Endometrium (tissue), 2 donors: Measurements from ENCODE around the gene CASS4.

Experiments
- FAIRE-seq: peaks from 2 replicates; lab custom pipeline; 2012; peaks lifted over from hg19 to GRCh38; lab: Jason Lieb, UNC
- donor health status: control.
- donor health status: control.

The CASS4 gene

GRCh38 chr20:56423211-56423610, 11.2 kb downstream of the CASS4 start:
- no peak for FAIRE-seq

- no peak for FAIRE-seq
These were observed 11.8 kb downstream of the CASS4 start for GRCh38 chr20:56423886-56424285.

- FAIRE-seq: no peak
These were observed 12.9 kb downstream of the CASS4 start for GRCh38 chr20:56424931-56425330.

- FAIRE-seq: no peak
These were observed 14.0 kb downstream of the CASS4 start for GRCh38 chr20:56426026-56426425.

GRCh38 chr20:56426926-56427325, 14.9 kb downstream of the CASS4 start:
- FAIRE-seq: no peak

GRCh38 chr20:56427797-56428196, 15.7 kb downstream of the CASS4 start:
- no peak for FAIRE-seq

GRCh38 chr20:56428410-56428809, 16.4 kb downstream of the CASS4 start:
- no peak for FAIRE-seq

- no peak for FAIRE-seq
These were observed 16.8 kb downstream of the CASS4 start for GRCh38 chr20:56428881-56429280.

GRCh38 chr20:56429502-56429901, 17.4 kb downstream of the CASS4 start:
- FAIRE-seq: no peak

- no peak for FAIRE-seq
These were observed 17.9 kb downstream of the CASS4 start for GRCh38 chr20:56429941-56430340.

GRCh38 chr20:56430461-56430860, 18.4 kb downstream of the CASS4 start:
- no peak for FAIRE-seq

- no peak for FAIRE-seq
These were observed 18.9 kb downstream of the CASS4 start for GRCh38 chr20:56430957-56431356.

GRCh38 chr20:56431471-56431870, 19.4 kb downstream of the CASS4 start:
- no peak for FAIRE-seq

- FAIRE-seq: no peak
These were observed 21.3 kb downstream of the CASS4 start for GRCh38 chr20:56433221-56433879.

- no peak for FAIRE-seq
These were observed 21.8 kb downstream of the CASS4 start for GRCh38 chr20:56433880-56434255.

GRCh38 chr20:56437196-56437960, 25.3 kb downstream of the CASS4 start:
- FAIRE-seq: no peak

- FAIRE-seq: no peak
These were observed 26.2 kb downstream of the CASS4 start for GRCh38 chr20:56438284-56438683.

GRCh38 chr20:56439771-56440291, 27.8 kb downstream of the CASS4 start:
- FAIRE-seq: no peak

- no peak for FAIRE-seq
These were observed 28.4 kb downstream of the CASS4 start for GRCh38 chr20:56440346-56441007.

GRCh38 chr20:56442389-56443365, 30.6 kb downstream of the CASS4 start:
- no peak for FAIRE-seq

GRCh38 chr20:56443654-56444540, 31.8 kb downstream of the CASS4 start:
- FAIRE-seq: no peak
